ENCODE data around the gene SLC11A1. TPM values are rescaled to one million over a fixed set of nuclear protein-coding genes. Genes with fewer than 3 reads are reported as not detected.

Gene SLC11A1
- total and polyA plus RNA-seq, 2 of the 4 experiments (the other 2 are of a cell fraction), result under 0.01 to 0.07 TPM

DNA sequence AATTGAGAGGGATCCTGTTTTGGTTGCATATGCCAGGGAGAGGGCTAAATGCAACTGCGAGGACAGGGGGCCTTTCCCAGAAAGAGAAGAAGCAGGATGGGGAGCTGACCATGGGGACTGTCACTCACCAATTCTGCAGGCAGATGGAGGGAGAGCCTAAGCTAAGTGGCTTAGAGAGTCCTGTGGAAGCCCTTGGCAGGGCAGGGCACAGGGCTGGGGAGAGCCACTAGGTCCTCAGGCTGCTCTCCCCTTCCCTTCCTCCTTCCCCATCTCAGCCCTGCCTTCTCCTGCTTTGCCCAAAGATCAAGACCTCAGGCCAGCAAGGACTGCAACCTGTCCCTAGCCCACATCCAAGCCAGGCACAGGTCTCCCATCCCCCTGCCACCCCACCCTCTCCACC, 49.8 kb upstream of the SLC11A1 start:
- H4K91ac ChIP-seq (ENCODE audit: insufficient read depth, low read depth, low read length), result no peak overlapping the region
- H3K9me3 ChIP-seq (ENCODE audit: control insufficient read depth, insufficient read depth, low read length), result no peaks in the 10 kb centered on the region
- H3K36me3 ChIP-seq (ENCODE audit: control insufficient read depth, insufficient read depth, low read length), result no peaks in the 10 kb centered on the region; the same call in 1 of the 2 replicates
- no peaks in the 10 kb centered on the region for H3K79me1 ChIP-seq (ENCODE audit: low read depth in 1 of 2, low read length in 2 of 2)
- no peak overlapping the region for H3K4me3 ChIP-seq (ENCODE audit: insufficient read depth, low read depth, low read length)
- no peak overlapping the region for H2BK20ac ChIP-seq (ENCODE audit: low read depth, low read length)
- peak overlapping the region; percentile 72 for H2AK9ac ChIP-seq (replicated peaks; ENCODE audit: low read depth, low read length, poor library complexity)
- peaks cover 7% of the 10 kb centered on the region for H3K4me1 ChIP-seq (ENCODE audit: control insufficient read depth, insufficient read depth, low read length)
- no TSS peak for BruUV-seq (replicated peaks)
- H3K9ac ChIP-seq (ENCODE audit: low read depth, low read length), result no peak overlapping the region
- peaks cover 10% of the 10 kb centered on the region for H3K9me1 ChIP-seq (ENCODE audit: insufficient read depth, low read length)
- H2AK5ac ChIP-seq (ENCODE audit: low read depth, low read length), result no peak overlapping the region
- POLR2A ChIA-PET (ENCODE audit: unreplicated experiment), result no interaction called here
- no peak overlapping the region for H2BK5ac ChIP-seq (ENCODE audit: low read depth, low read length, poor library complexity, severe bottlenecking)
- H3K27ac ChIP-seq (ENCODE audit: insufficient read depth, low read length), result no peak overlapping the region
- no peaks in the 10 kb centered on the region for H3K27me3 ChIP-seq (ENCODE audit: control insufficient read depth, insufficient read depth, low read length)
- in situ Hi-C loops (cut with MboI; ENCODE audit: low sequenced_read_pairs), result no loop called here
- H3K4me2 ChIP-seq (ENCODE audit: low read depth, low read length), result no peak overlapping the region
- no peak for DNase-seq
- H3K18ac ChIP-seq (ENCODE audit: low read depth, low read length), result no peak overlapping the region
- H3K23ac ChIP-seq (ENCODE audit: low read depth, low read length), result no peak overlapping the region
- TF ChIP-seq FOS (IDR thresholded peaks at IDR 0.05; ENCODE audit: low read depth, low read length), result no peak
- TF ChIP-seq CHD1 (IDR thresholded peaks at IDR 0.05; ENCODE audit: low read depth, low read length), result no peak
- TF ChIP-seq, protein P1, sequence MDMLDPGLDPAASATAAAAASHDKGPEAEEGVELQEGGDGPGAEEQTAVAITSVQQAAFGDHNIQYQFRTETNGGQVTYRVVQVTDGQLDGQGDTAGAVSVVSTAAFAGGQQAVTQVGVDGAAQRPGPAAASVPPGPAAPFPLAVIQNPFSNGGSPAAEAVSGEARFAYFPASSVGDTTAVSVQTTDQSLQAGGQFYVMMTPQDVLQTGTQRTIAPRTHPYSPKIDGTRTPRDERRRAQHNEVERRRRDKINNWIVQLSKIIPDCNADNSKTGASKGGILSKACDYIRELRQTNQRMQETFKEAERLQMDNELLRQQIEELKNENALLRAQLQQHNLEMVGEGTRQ (IDR thresholded peaks at IDR 0.05; ENCODE audit: low read depth, low read length), result no peak
- no peak for TF ChIP-seq NFE2L2 (IDR thresholded peaks at IDR 0.05; ENCODE audit: low read depth, low read length)
- no peak for TF ChIP-seq BHLHE40 (IDR thresholded peaks at IDR 0.05; ENCODE audit: low read depth, low read length)
- no peak for TF ChIP-seq MAZ (IDR thresholded peaks at IDR 0.05; ENCODE audit: borderline replicate concordance, low read depth, low read length)
- TF ChIP-seq RCOR1 (IDR thresholded peaks at IDR 0.05; ENCODE audit: insufficient replicate concordance, low read length), result no peak
- intact Hi-C loops (cut with micrococcal nuclease), result no loop called here
- no peak overlapping the region for H2BK15ac ChIP-seq (ENCODE audit: low read depth, low read length)
- dilution Hi-C loops (cut with HindIII; ENCODE audit: low sequenced_read_pairs, unreplicated experiment), result no loop called here
- no peak overlapping the region for H2BK120ac ChIP-seq (ENCODE audit: low read depth, low read length)
- no peak overlapping the region for H3K56ac ChIP-seq (ENCODE audit: extremely low read depth, insufficient read depth, low read length)
- no peak overlapping the region for H4K5ac ChIP-seq (ENCODE audit: low read depth, low read length)
- CTCF ChIA-PET, result no interaction called here
- H4K20me1 ChIP-seq (ENCODE audit: insufficient read depth, low read length), result no peaks in the 10 kb centered on the region
- H4K8ac ChIP-seq (ENCODE audit: low read depth in 2 of 2, low read length in 2 of 2), result peak overlapping the region; percentile 55 to 92; a peak in 3 of 4 replicates
- no CpG with 5 or more reads among the region's 1 CpG for WGBS, 2 experiments (ENCODE audit: extremely low coverage in 2 of 2, insufficient read length in 1 of 2)
- H3K4ac ChIP-seq (ENCODE audit: low read depth, low read length), result no peak overlapping the region
- H3K14ac ChIP-seq (replicated peaks; ENCODE audit: low read depth, low read length), result no peak overlapping the region
- no peak overlapping the region for H2AFZ ChIP-seq (replicated peaks; ENCODE audit: low read length, poor library complexity)
- no peak for ATAC-seq (ENCODE audit: low read depth)
